ENCODE results near the gene WT1. TPM values are rescaled to one million over a fixed set of nuclear protein-coding genes. Genes with fewer than 3 reads are reported as not detected.
"Not testable (repeated sequence)": the region's sequence is repeated elsewhere in the genome, so short reads cannot be mapped to it uniquely, and the experiment has no call there.

WT1 gene
- total RNA-seq (5.0 and 5.2 TPM in 2 replicates), polyA plus RNA-seq (0.70 and 3.0 TPM in 2 replicates)

DNA sequence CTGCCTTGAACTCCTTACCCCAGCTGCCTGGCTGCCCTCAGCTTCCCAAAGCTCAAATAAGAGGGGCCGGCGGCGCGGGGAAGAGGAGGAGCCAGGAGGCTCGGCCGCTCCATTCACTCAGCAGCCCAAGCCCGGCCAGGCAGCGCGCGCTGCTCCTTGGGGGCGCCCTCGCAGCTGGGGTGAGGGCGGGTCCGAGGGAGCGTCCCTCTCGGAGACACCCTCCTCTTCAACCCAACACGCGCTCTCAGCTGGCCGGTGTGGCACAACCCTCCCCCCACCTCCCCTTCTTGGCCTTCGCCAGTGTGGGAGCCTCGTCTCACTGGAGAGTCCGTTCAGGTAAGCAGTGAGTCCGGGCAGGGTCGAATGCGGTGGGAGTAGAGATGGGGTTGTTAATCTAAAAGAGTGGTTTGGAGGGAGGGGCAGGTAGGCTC, at the start of gene WT1:
Gene WT1 (minus strand): TSS at position 29 of the 431 bp plus-strand sequence.
- no peaks in the 10 kb centered on the region for H3K9me3 ChIP-seq (ENCODE audit: low read depth)
- H3K36me3 ChIP-seq: no peaks in the 10 kb centered on the region
- H3K27me3 ChIP-seq: peaks cover 100% of the 10 kb centered on the region
- no peak within 1 kb of the TSS for H3K27ac ChIP-seq
- TF ChIP-seq, protein P1, sequence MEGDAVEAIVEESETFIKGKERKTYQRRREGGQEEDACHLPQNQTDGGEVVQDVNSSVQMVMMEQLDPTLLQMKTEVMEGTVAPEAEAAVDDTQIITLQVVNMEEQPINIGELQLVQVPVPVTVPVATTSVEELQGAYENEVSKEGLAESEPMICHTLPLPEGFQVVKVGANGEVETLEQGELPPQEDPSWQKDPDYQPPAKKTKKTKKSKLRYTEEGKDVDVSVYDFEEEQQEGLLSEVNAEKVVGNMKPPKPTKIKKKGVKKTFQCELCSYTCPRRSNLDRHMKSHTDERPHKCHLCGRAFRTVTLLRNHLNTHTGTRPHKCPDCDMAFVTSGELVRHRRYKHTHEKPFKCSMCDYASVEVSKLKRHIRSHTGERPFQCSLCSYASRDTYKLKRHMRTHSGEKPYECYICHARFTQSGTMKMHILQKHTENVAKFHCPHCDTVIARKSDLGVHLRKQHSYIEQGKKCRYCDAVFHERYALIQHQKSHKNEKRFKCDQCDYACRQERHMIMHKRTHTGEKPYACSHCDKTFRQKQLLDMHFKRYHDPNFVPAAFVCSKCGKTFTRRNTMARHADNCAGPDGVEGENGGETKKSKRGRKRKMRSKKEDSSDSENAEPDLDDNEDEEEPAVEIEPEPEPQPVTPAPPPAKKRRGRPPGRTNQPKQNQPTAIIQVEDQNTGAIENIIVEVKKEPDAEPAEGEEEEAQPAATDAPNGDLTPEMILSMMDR (IDR thresholded peaks at IDR 0.05; ENCODE audit: low read depth, low read length): no peak
- H3K4me3 ChIP-seq: peak within 1 kb of the TSS; percentile 22
- H3K4me1 ChIP-seq (ENCODE audit: low read depth): peaks cover 4% of the 10 kb centered on the region
- DNase-seq (ENCODE audit: low read depth in 1 of 2, low spot score in 1 of 2): peak; percentile 54 to 91

DNA sequence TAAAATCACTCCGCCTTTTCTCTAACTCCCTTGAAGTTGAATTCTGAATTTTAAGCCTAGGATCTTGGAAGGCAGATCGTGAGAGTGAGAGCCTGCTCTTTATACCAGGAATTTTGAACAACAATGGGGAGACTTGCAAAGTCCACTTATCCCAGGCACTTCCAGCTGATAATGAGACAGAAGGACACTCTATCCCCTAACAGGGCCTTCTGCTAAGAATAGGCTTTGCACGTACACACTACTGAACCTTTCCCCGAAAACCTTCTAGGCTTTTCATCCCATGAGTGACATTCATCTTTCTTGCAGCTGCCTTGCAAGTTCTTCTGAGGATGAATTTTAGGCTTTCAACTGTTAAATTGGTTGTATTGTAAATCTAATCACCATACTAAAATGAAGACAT, 44.0 kb upstream of the WT1 start:
- TF ChIP-seq, protein P1 (IDR thresholded peaks at IDR 0.05; ENCODE audit: low read depth, low read length): no peak
- Histone ChIP-seq H3K27me3 (no peaks in the 10 kb centered on the region), H3K36me3 (no peaks in the 10 kb centered on the region), H3K4me1 (ENCODE audit: low read depth) (peaks cover 25% of the 10 kb centered on the region), H3K4me3 (no peak overlapping the region), H3K27ac (peak overlapping the region; percentile 97), H3K9me3 (ENCODE audit: low read depth) (no peaks in the 10 kb centered on the region)
- DNase-seq (ENCODE audit: low read depth in 1 of 2, low spot score in 1 of 2): peak in 1 of 2 donors; percentile 70

DNA sequence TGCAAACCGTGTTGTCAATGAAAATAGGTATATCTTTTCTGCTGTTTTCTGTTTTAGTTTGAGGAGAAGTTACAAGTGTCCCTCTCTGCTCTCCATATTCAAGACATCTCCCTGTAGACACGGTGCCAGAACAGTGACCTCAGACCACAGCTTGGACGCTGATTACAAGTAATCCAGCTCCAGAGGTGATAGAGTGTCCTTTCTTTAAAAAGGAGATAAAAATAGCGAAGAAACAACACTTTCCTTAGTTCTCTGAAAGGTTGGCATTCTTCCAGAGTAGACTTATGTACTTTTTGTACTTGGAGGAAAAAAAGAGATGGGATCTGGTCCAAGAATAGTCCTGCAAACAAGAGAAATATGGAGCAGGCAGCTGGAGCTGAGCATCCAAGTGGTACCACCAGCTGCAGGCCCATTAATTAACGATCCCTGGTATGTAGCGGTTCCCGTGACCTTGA, 43.0 kb upstream of the WT1 start:
- peak; percentile 12 to 95 for DNase-seq (ENCODE audit: low read depth in 1 of 2, low spot score in 1 of 2)
- TF ChIP-seq, protein P1 (IDR thresholded peaks at IDR 0.05; ENCODE audit: low read depth, low read length): no peak

DNA sequence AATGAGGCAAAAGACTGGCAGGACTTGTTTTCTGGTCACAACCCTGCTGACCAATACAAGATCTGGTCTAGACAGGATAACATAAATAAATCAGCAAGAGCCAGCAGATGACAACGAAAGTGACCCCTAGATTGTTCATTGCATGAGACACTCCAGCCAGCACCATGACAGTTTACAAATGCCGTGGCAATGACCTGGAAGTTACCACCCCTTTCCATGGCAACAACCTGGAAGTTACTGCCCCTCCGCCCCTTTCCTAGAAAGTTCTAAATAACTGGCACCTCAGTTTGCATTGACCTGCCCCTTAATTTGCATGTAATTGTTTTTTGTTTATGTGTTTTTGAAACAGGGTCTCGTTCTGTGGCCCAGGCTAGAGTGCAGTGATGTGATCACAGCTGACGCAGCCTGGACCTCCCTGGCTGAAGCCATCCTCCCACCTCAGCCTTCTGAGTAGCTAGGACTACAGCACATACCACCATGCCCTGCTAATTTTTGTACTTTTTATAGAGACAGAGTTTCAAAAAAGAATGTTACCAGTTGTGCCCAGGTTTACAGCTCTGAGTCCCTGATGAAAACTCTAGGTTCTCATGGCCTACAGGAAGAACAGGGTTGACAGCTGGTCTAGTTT, 38.1 kb upstream of the WT1 start:
- Histone ChIP-seq H3K4me1 (ENCODE audit: low read depth) (peaks cover 10% of the 10 kb centered on the region), H3K27me3 (no peaks in the 10 kb centered on the region), H3K9me3 (ENCODE audit: low read depth) (no peaks in the 10 kb centered on the region), H3K4me3 (no peak overlapping the region), H3K36me3 (no peaks in the 10 kb centered on the region), H3K27ac (no peak overlapping the region)
- DNase-seq (ENCODE audit: low read depth in 1 of 2, low spot score in 1 of 2): no peak
- TF ChIP-seq, protein P1 (IDR thresholded peaks at IDR 0.05; ENCODE audit: low read depth, low read length): no peak

More for the DNA sequence above, 43.0 kb upstream of the WT1 start:
- Histone ChIP-seq H3K4me1 (ENCODE audit: low read depth) (peaks cover 25% of the 10 kb centered on the region), H3K9me3 (ENCODE audit: low read depth) (no peaks in the 10 kb centered on the region), H3K27me3 (no peaks in the 10 kb centered on the region), H3K27ac (peak overlapping the region; percentile 97), H3K36me3 (no peaks in the 10 kb centered on the region), H3K4me3 (no peak overlapping the region)

DNA sequence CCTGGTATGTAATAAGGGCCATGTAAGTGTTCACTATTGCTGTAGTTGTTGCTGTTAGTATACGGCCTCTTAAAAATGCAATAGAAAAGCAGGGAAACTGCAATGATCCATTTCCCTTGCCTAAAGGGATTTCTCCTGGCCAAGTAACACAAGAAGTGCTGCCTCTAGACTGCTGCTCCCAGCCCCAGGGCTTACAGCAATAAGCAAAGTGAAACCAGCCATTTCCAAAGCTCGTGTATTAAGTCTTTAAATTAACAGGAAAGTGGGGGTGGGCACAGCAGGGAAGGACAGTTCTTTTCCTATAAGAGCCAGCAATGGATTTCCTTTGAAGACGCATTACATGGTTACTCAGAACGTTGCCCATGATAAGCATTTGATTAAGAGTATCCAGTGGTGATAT, 36.9 kb upstream of the WT1 start:
- no peak for DNase-seq (ENCODE audit: low read depth in 1 of 2, low spot score in 1 of 2)
- H3K4me1 ChIP-seq (ENCODE audit: low read depth): no peaks in the 10 kb centered on the region
- H3K36me3 ChIP-seq: no peaks in the 10 kb centered on the region
- H3K27ac ChIP-seq: no peak overlapping the region
- TF ChIP-seq, protein P1 (IDR thresholded peaks at IDR 0.05; ENCODE audit: low read depth, low read length): no peak
- H3K4me3 ChIP-seq: no peak overlapping the region
- H3K9me3 ChIP-seq (ENCODE audit: low read depth): no peaks in the 10 kb centered on the region
- H3K27me3 ChIP-seq: no peaks in the 10 kb centered on the region

DNA sequence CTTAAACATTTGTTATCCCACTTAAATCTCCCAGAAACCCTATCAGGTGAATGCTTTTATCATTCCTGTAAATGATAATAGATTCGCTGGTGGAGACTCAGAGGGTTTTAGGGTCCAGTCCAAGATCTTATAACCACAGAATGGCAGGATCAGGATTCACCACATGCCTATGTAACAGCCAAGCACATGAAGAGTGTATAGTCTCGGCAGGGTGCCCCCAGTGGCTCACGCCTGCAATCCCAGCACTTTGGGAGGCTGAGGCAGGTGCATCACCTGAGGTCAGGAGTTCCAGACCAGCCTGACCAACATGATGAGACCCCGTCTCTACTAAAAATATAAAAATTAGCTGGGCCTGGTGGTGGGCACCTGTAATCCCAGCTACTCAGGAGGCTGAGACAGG, 36.2 kb upstream of the WT1 start:
- DNase-seq (ENCODE audit: low read depth in 1 of 2, low spot score in 1 of 2); H3K27ac ChIP-seq; H3K27me3 ChIP-seq; H3K36me3 ChIP-seq; H3K4me3 ChIP-seq; H3K9me3 ChIP-seq (ENCODE audit: low read depth); H3K4me1 ChIP-seq (ENCODE audit: low read depth): not testable (repeated sequence)

All from cardiac muscle cell (in vitro differentiated cells and primary cell).